NCI-H2196 (cell line): ENCODE data around the gene KRT81.
"Not testable (repeated sequence)": the region's sequence is repeated elsewhere in the genome, so short reads cannot be mapped to it uniquely, and the experiment has no call there.

ENCODE experiments used
- DNase-seq: peaks from one replicate; lab custom pipeline; 2025; ENCODE audit not compliant: unreplicated experiment; lab: John Stamatoyannopoulos, UW

The KRT81 gene

GRCh38 chr12:52255926-52256583 lies 35.3 kb downstream of the KRT81 start:
- no peak for DNase-seq

GRCh38 chr12:52254965-52255751 lies 36.2 kb downstream of the KRT81 start:
- no peak for DNase-seq

GRCh38 chr12:52254180-52254964 lies 37.0 kb downstream of the KRT81 start:
- no peak for DNase-seq

- no peak for DNase-seq
Measured at GRCh38 chr12:52253391-52254179, 37.7 kb downstream of the KRT81 start.

- no peak for DNase-seq
Measured at GRCh38 chr12:52252728-52253343, 38.5 kb downstream of the KRT81 start.

GRCh38 chr12:52252175-52252615 lies 39.1 kb downstream of the KRT81 start:
- DNase-seq: not testable (repeated sequence)

- no peak for DNase-seq
Measured at GRCh38 chr12:52251367-52252051, 39.8 kb downstream of the KRT81 start.

GRCh38 chr12:52250048-52250990 lies 41.0 kb downstream of the KRT81 start:
- DNase-seq: no peak

GRCh38 chr12:52249511-52250047 lies 41.8 kb downstream of the KRT81 start:
- DNase-seq: no peak

- peak; percentile 63 for DNase-seq
Measured at GRCh38 chr12:52248541-52249461, 42.5 kb downstream of the KRT81 start.

GRCh38 chr12:52247622-52248540 lies 43.5 kb downstream of the KRT81 start:
- DNase-seq: no peak

- peak; percentile 41 for DNase-seq
Measured at GRCh38 chr12:52246720-52247621, 44.4 kb downstream of the KRT81 start.

- no peak for DNase-seq
Measured at GRCh38 chr12:52245962-52246569, 45.3 kb downstream of the KRT81 start.

GRCh38 chr12:52245259-52245961 lies 45.9 kb downstream of the KRT81 start:
- peak; percentile 38 for DNase-seq
